Measurements from ENCODE around the gene PPP2R5C. TPM values are rescaled to one million over a fixed set of nuclear protein-coding genes. Genes with fewer than 3 reads are reported as not detected.

Gene PPP2R5C
- polyA plus RNA-seq, 3 donors: 61.9 to 72.5 (median 64.0) TPM

- intact Hi-C loops (cut with micrococcal nuclease): no loop called here
- Histone ChIP-seq H3K9me3 (replicated peaks in 1 of 2; ENCODE audit: control insufficient read depth in 1 of 2, insufficient read depth in 1 of 2, low read length in 2 of 2) (no peaks in the 10 kb centered on the region), H2AFZ (ENCODE audit: insufficient read depth, low read depth, low read length, poor library complexity, severe bottlenecking) (no peak overlapping the region), H3K4me3 (replicated peaks in 1 of 3; ENCODE audit: low read depth in 2 of 3, low read length in 3 of 3) (no peak overlapping the region), H3K36me3 (replicated peaks in 1 of 2; ENCODE audit: control insufficient read depth in 1 of 2, insufficient read depth in 2 of 2, low read length in 2 of 2) (peaks cover 4 to 10% of the 10 kb centered on the region in 2 donors), H3K79me2 (ENCODE audit: insufficient read depth, low read length) (no peaks in the 10 kb centered on the region), H3K4me2 (replicated peaks; ENCODE audit: extremely low read depth, low read length, poor library complexity, severe bottlenecking) (no peak overlapping the region), H3K4me1 (ENCODE audit: control insufficient read depth in 1 of 2, insufficient read depth in 2 of 2, low read length in 2 of 2) (no peaks in the 10 kb centered on the region), H3K9ac (ENCODE audit: insufficient read depth, low read length, poor library complexity, severe bottlenecking) (no peak overlapping the region), H4K20me1 (ENCODE audit: insufficient read depth, low read length) (no peaks in the 10 kb centered on the region), H3K27me3 (ENCODE audit: control insufficient read depth in 2 of 2, insufficient read depth in 2 of 2, low read length in 2 of 2) (no peaks in the 10 kb centered on the region), H3K27ac (ENCODE audit: low read depth in 1 of 2, low read length in 2 of 2) (no peak overlapping the region)
- Mint-ChIP-seq H3K4me1 (peaks cover 6% of the 10 kb centered on the region), H3K36me3 (peaks cover 10 to 13% of the 10 kb centered on the region in 2 donors), H3K27ac (peak overlapping the region in 1 of 7 donors; percentile 43), H3K27me3 (ENCODE audit: low read depth in 3 of 3) (peaks cover 6 to 12% (median 9%) of the 10 kb centered on the region in 3 donors), H3K9me3 (peaks cover 0 to 3% (median 0%) of the 10 kb centered on the region in 7 donors), H3K4me3 (no peak overlapping the region)
- TF ChIP-seq, protein P1, sequence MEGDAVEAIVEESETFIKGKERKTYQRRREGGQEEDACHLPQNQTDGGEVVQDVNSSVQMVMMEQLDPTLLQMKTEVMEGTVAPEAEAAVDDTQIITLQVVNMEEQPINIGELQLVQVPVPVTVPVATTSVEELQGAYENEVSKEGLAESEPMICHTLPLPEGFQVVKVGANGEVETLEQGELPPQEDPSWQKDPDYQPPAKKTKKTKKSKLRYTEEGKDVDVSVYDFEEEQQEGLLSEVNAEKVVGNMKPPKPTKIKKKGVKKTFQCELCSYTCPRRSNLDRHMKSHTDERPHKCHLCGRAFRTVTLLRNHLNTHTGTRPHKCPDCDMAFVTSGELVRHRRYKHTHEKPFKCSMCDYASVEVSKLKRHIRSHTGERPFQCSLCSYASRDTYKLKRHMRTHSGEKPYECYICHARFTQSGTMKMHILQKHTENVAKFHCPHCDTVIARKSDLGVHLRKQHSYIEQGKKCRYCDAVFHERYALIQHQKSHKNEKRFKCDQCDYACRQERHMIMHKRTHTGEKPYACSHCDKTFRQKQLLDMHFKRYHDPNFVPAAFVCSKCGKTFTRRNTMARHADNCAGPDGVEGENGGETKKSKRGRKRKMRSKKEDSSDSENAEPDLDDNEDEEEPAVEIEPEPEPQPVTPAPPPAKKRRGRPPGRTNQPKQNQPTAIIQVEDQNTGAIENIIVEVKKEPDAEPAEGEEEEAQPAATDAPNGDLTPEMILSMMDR (IDR thresholded peaks at IDR 0.05): no peak
- WGBS (ENCODE audit: insufficient coverage): 78% methylated on average over 5 of the region's 7 CpGs
- DNase-seq: no peak
Observed at GRCh38 chr14:101932673-101933072, 171.2 kb downstream of the PPP2R5C start.

GRCh38 chr14:101933209-101933608 lies 171.7 kb downstream of the PPP2R5C start:
- H3K9me3 Mint-ChIP-seq: peaks cover 0 to 3% (median 0%) of the 10 kb centered on the region in 7 donors
- intact Hi-C loops (cut with micrococcal nuclease): no loop called here
- WGBS (ENCODE audit: insufficient coverage): 94% methylated on average over 16 of the region's 16 CpGs
- H3K27me3 Mint-ChIP-seq (ENCODE audit: low read depth in 3 of 3): peaks cover 6 to 17% (median 9%) of the 10 kb centered on the region in 3 donors
- Histone ChIP-seq H3K4me1 (ENCODE audit: control insufficient read depth in 1 of 2, insufficient read depth in 2 of 2, low read length in 2 of 2) (no peaks in the 10 kb centered on the region), H3K27me3 (ENCODE audit: control insufficient read depth in 2 of 2, insufficient read depth in 2 of 2, low read length in 2 of 2) (peaks cover 0 to under 1% of the 10 kb centered on the region in 2 donors), H3K36me3 (replicated peaks in 1 of 2; ENCODE audit: control insufficient read depth in 1 of 2, insufficient read depth in 2 of 2, low read length in 2 of 2) (peaks cover 4 to 10% of the 10 kb centered on the region in 2 donors), H3K27ac (ENCODE audit: low read depth in 1 of 2, low read length in 2 of 2) (no peak overlapping the region), H2AFZ (ENCODE audit: insufficient read depth, low read depth, low read length, poor library complexity, severe bottlenecking) (no peak overlapping the region), H3K9ac (ENCODE audit: insufficient read depth, low read length, poor library complexity, severe bottlenecking) (no peak overlapping the region), H4K20me1 (ENCODE audit: insufficient read depth, low read length) (no peaks in the 10 kb centered on the region), H3K4me3 (replicated peaks in 1 of 3; ENCODE audit: low read depth in 2 of 3, low read length in 3 of 3) (no peak overlapping the region), H3K4me2 (replicated peaks; ENCODE audit: extremely low read depth, low read length, poor library complexity, severe bottlenecking) (no peak overlapping the region), H3K79me2 (ENCODE audit: insufficient read depth, low read length) (no peaks in the 10 kb centered on the region), H3K9me3 (replicated peaks in 1 of 2; ENCODE audit: control insufficient read depth in 1 of 2, insufficient read depth in 1 of 2, low read length in 2 of 2) (no peaks in the 10 kb centered on the region)
- H3K27ac Mint-ChIP-seq: no peak overlapping the region
- H3K4me3 Mint-ChIP-seq: no peak overlapping the region
- peaks cover 10% of the 10 kb centered on the region in 2 donors for H3K36me3 Mint-ChIP-seq
- TF ChIP-seq, protein P1 (IDR thresholded peaks at IDR 0.05): no peak
- peaks cover 2% of the 10 kb centered on the region for H3K4me1 Mint-ChIP-seq
- no peak for DNase-seq

Data from CD14-positive monocyte (primary cell).